Esophagus muscularis mucosa (tissue), 3 donors: Measurements from ENCODE around the gene RABL2A.

Source experiments
- CTCF ChIP-seq, 3 experiments: fragments of 200-600 bp in 2 of 3; fragments of 450-650 bp in 1 of 3; sonication (generic) in 2 of 3; IDR thresholded peaks; one replicate each; pipeline ENCODE4 v1.5.1; 2017 to 2019; ENCODE audit warnings: antibody characterized with exemption in 3 of 3, mild to moderate bottlenecking in 2 of 3, moderate library complexity in 1 of 3
- POLR2A ChIP-seq: fragments of 450-650 bp; IDR thresholded peaks from one replicate; pipeline ENCODE4 v1.6.1; 2017; ENCODE audit warnings: antibody characterized with exemption, moderate library complexity, mild to moderate bottlenecking, low read depth
- POLR2AphosphoS5 ChIP-seq, 2 donors: sonication (generic); formaldehyde crosslinking; IDR thresholded peaks; one replicate each; pipeline ENCODE4 v1.6.1; 2017; ENCODE audit warnings: antibody characterized with exemption in 2 of 2

- no peak for TF ChIP-seq CTCF (IDR thresholded peaks at IDR 0.05)
- TF ChIP-seq POLR2A = no peak
- no peak for TF ChIP-seq POLR2AphosphoS5 (IDR thresholded peaks at IDR 0.05)
These were observed 50.3 kb downstream of the RABL2A start for GRCh38 chr2:113677330-113677729.
